CMK (cell line): ENCODE data around the gene CHST6.
"Not testable (repeated sequence)": the region's sequence is repeated elsewhere in the genome, so short reads cannot be mapped to it uniquely, and the experiment has no call there.

ENCODE experiments used
- DNase-seq: peaks from one replicate; pipeline ENCODE4 v3.0.0-alpha.2; 2010; ENCODE audit warnings: low read depth

The CHST6 gene

GRCh38 chr16:75495076-75495674, at the start of gene CHST6:
CHST6 (minus strand) TSS chr16:75495441; CDS start chr16:75479828, 15,613 bp downstream.
- DNase-seq, result no peak

GRCh38 chr16:75542462-75542861, 47.2 kb upstream of the CHST6 start:
- DNase-seq, result not testable (repeated sequence)

- no peak for DNase-seq
These were observed 46.0 kb upstream of the CHST6 start for GRCh38 chr16:75541236-75541635.

GRCh38 chr16:75538882-75539565, 43.8 kb upstream of the CHST6 start:
- not testable (repeated sequence) for DNase-seq

GRCh38 chr16:75537776-75538175, 42.5 kb upstream of the CHST6 start:
- DNase-seq, result no peak

- no peak for DNase-seq
These were observed 40.7 kb upstream of the CHST6 start, which contains the start of gene CHST5 for GRCh38 chr16:75535901-75536300. CHST5 (minus strand) TSS chr16:75536108; CDS start chr16:75530384, 5,724 bp downstream.

- no peak for DNase-seq
These were observed 40.1 kb upstream of the CHST6 start for GRCh38 chr16:75535211-75535843.

- DNase-seq, result no peak
These were observed 39.4 kb upstream of the CHST6 start for GRCh38 chr16:75534560-75535205.

- no peak for DNase-seq
These were observed 37.5 kb upstream of the CHST6 start for GRCh38 chr16:75532791-75533190.

- DNase-seq, result no peak
These were observed 37.0 kb upstream of the CHST6 start for GRCh38 chr16:75532142-75532765.

- DNase-seq, result no peak
These were observed 34.7 kb upstream of the CHST6 start for GRCh38 chr16:75529959-75530358.

GRCh38 chr16:75529056-75529905, 34.0 kb upstream of the CHST6 start:
- no peak for DNase-seq

- no peak for DNase-seq
These were observed 32.6 kb upstream of the CHST6 start for GRCh38 chr16:75527825-75528299.

GRCh38 chr16:75526032-75526790, 31.0 kb upstream of the CHST6 start:
- DNase-seq, result no peak

- DNase-seq, result no peak
These were observed 23.9 kb upstream of the CHST6 start for GRCh38 chr16:75519175-75519574.

GRCh38 chr16:75516189-75516966, 21.1 kb upstream of the CHST6 start:
- DNase-seq, result not testable (repeated sequence)

GRCh38 chr16:75514296-75514695, 19.1 kb upstream of the CHST6 start:
- no peak for DNase-seq

- no peak for DNase-seq
These were observed 11.3 kb upstream of the CHST6 start for GRCh38 chr16:75506574-75506973.

GRCh38 chr16:75506107-75506506, 10.9 kb upstream of the CHST6 start:
- no peak for DNase-seq

- DNase-seq, result no peak
These were observed 8.6 kb upstream of the CHST6 start for GRCh38 chr16:75503801-75504200.
